GM13976 (cell line): ENCODE measurements around the gene AKAP13.
"Not testable (repeated sequence)": the region's sequence is repeated elsewhere in the genome, so short reads cannot be mapped to it uniquely, and the experiment has no call there.

Experiments used
- DNase-seq: peaks from one replicate; pipeline ENCODE4 v3.0.0; 2012; ENCODE audit warnings: low spot score
- in situ Hi-C: fragments of 300-500 bp; cut with MboI; formaldehyde crosslinking; loops from one replicate; pipeline ENCODE4 v1.12.0; 2022; ENCODE audit warnings: low sequenced_read_pairs, mixed read lengths, inconsistent platforms; ENCODE audit not compliant: unreplicated experiment
- TF ChIP-seq, protein P1 (sequence below): IDR thresholded peaks from 2 replicates; pipeline ENCODE4 v1.5.1; 2012; ENCODE audit warnings: borderline replicate concordance, mild to moderate bottlenecking; ENCODE audit not compliant: insufficient read depth; ENCODE audit errors: extremely low read depth, missing control alignments, control extremely low read depth

AKAP13 gene

DNA sequence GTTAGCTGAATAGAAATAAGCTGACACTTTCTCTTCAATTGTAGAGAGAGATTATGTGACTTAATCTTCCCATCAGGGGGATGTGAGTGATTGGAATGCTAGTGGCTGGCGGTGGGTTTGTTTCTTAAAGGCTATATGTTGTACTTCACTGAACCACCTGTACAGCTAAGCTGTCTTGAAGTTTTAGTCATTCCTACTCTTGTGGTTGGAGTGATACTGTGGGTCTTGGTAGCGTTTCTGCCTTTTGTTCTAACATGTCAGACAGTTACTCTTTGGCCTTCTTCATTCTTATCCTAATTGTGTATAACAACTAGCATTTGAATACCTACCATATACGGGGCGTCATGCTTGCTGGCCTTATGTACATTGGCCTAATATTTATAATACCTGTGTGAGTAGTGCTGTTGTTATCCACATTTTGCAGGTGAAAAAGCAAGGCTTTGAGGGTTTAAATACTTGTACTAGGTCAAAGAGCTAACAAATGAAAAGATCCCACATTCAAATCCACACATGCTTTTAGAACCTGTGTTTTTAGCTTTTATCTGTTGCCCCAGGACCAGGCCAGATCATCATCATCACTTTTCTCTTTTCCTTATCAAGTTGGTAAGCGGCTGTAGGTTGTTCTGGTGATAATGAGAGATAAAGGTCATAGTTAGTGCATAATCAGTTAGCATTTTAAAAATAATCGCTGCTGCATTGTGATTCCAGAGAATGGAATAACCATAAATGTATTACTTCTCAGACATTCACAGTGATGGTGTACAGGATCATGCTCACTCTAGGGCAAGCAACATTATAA, 50.2 kb downstream of the AKAP13 start:
- TF ChIP-seq, protein P1, sequence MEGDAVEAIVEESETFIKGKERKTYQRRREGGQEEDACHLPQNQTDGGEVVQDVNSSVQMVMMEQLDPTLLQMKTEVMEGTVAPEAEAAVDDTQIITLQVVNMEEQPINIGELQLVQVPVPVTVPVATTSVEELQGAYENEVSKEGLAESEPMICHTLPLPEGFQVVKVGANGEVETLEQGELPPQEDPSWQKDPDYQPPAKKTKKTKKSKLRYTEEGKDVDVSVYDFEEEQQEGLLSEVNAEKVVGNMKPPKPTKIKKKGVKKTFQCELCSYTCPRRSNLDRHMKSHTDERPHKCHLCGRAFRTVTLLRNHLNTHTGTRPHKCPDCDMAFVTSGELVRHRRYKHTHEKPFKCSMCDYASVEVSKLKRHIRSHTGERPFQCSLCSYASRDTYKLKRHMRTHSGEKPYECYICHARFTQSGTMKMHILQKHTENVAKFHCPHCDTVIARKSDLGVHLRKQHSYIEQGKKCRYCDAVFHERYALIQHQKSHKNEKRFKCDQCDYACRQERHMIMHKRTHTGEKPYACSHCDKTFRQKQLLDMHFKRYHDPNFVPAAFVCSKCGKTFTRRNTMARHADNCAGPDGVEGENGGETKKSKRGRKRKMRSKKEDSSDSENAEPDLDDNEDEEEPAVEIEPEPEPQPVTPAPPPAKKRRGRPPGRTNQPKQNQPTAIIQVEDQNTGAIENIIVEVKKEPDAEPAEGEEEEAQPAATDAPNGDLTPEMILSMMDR: no peak
- DNase-seq: peak; percentile 66
- in situ Hi-C loops: no loop called here

GRCh38 chr15:85439996-85440395, 59.6 kb downstream of the AKAP13 start:
- TF ChIP-seq, protein P1: no peak
- in situ Hi-C loops: no loop called here
- DNase-seq: no peak

GRCh38 chr15:85440451-85440850, 60.0 kb downstream of the AKAP13 start:
- DNase-seq: no peak
- in situ Hi-C loops: no loop called here
- TF ChIP-seq, protein P1: no peak

- DNase-seq, in situ Hi-C loops: not testable (repeated sequence)
Observed at GRCh38 chr15:85441854-85442253, 61.5 kb downstream of the AKAP13 start.

DNA sequence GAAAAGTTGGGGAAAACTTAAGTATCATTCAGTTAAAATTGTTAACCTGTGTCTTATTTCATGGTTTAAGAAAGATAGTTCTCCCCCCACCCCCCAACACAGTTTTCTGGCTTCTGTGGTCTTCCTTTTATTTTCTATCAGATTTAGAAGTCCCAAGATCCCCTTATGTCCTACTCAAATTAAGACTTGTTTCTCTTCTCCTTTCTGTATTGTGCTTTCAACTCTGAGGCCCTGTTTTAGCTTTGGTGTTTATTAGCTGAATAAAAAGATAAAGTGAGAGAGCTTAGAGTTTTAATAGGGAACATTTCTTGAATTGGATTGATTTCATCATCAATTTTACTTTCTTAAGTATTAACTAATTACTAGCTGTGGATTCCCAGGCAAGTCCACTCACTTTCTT, 62.6 kb downstream of the AKAP13 start:
- no peak for DNase-seq
- in situ Hi-C loops: no loop called here
- TF ChIP-seq, protein P1: no peak

DNA sequence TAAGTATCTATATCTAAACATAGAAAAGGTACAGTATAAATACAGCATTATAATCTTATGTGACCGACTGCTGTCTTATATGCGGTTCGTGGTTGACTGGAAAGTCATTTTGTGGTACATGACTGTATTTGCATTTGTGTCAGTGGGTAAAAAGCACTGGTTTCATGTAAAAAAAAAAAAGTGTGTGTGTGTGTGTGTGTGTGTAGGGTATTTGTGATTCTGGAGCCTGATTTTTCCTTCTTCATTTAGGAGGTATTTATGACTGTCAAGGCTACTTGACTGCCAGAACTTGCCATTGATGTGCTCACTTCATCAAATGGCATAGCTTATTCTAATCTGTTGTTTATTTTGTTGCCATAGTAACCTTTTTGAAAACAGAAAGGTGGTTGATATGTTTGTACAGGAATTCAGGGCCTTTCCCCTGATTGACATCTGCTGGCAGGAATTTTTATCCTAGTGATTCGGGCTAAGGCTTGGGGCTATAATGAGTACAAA, 63.2 kb downstream of the AKAP13 start:
- in situ Hi-C loops: no loop called here
- no peak for DNase-seq
- TF ChIP-seq, protein P1: no peak

DNA sequence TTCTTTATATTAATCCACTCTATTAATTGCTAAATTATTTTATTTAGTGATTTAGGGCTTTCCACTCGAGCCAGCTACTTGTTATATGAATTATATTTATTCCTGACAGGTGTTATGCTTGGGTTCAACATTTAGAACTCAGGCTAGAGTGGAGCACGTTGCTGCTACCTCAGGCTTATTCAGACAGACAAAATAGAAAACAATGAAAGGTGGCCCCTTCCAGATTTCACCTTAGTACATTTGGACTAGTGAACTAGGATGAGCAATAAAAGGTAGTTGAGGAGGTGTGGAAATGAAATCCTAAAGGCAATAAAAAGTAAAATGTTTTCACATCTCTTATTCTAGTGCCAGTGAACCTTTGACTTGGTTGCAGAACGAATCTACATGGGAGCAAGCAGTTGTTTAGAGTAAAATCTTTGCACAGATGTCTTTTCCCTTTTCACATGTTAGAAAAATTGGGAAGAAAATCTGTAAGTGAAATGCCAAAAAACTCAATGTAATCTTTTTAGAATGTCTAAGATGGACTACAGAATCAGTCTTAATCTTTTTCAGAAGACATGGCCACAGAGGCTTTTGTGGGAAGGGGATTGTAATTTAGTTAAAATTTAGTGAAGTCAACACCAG, 63.8 kb downstream of the AKAP13 start:
- in situ Hi-C loops: no loop called here
- TF ChIP-seq, protein P1: no peak

More for the DNA sequence above, 63.8 kb downstream of the AKAP13 start:
- DNase-seq: no peak
